Effector memory CD4-positive, alpha-beta T cell (primary cell): ENCODE results near the gene CEP89.
"Not testable (repeated sequence)": the region's sequence is repeated elsewhere in the genome, so short reads cannot be mapped to it uniquely, and the experiment has no call there.

Source experiments
- DNase-seq, 3 donors: peaks; one replicate each; pipeline ENCODE4 v3.0.0-alpha.2; 2020
- H3K27ac ChIP-seq: 2 replicates; pipeline ENCODE4 v1.7.0; 2013; ENCODE audit warnings: mild to moderate bottlenecking, low read length, moderate library complexity; ENCODE audit not compliant: insufficient read depth, poor library complexity, severe bottlenecking
- H3K27me3 ChIP-seq: replicated peaks from 2 replicates; pipeline ENCODE4 v1.7.0; 2013; ENCODE audit warnings: mild to moderate bottlenecking, low read length; ENCODE audit not compliant: insufficient read depth, control insufficient read depth, poor library complexity, severe bottlenecking
- H3K36me3 ChIP-seq: 2 replicates; pipeline ENCODE4 v1.7.0; 2013; ENCODE audit warnings: mild to moderate bottlenecking, low read length, moderate library complexity; ENCODE audit not compliant: control insufficient read depth, insufficient read depth
- H3K4me1 ChIP-seq: 2 replicates; pipeline ENCODE4 v1.7.0; 2013; ENCODE audit warnings: low read length, mild to moderate bottlenecking; ENCODE audit not compliant: control insufficient read depth, insufficient read depth, poor library complexity, severe bottlenecking
- H3K4me3 ChIP-seq: 2 replicates; pipeline ENCODE4 v1.7.0; 2013; ENCODE audit warnings: low read length, low read depth, mild to moderate bottlenecking; ENCODE audit not compliant: insufficient read depth, poor library complexity, severe bottlenecking
- H3K9me3 ChIP-seq: 2 replicates; pipeline ENCODE4 v1.7.0; 2013; ENCODE audit warnings: mild to moderate bottlenecking, low read length, moderate library complexity; ENCODE audit not compliant: control insufficient read depth

The CEP89 gene

GRCh38 chr19:32997716-32998355 is 26.1 kb upstream of the CEP89 start:
- Histone ChIP-seq H3K4me1 (peaks cover 11% of the 10 kb centered on the region), H3K27ac (no peak overlapping the region), H3K9me3 (no peaks in the 10 kb centered on the region), H3K4me3 (no peak overlapping the region), H3K36me3 (no peaks in the 10 kb centered on the region), H3K27me3 (no peaks in the 10 kb centered on the region)
- DNase-seq, result no peak

- not testable (repeated sequence) for H3K27ac ChIP-seq, H3K9me3 ChIP-seq, H3K27me3 ChIP-seq, DNase-seq, H3K36me3 ChIP-seq, H3K4me3 ChIP-seq
- H3K4me1 ChIP-seq, result peaks cover 11% of the 10 kb centered on the region
These were observed 25.3 kb upstream of the CEP89 start for GRCh38 chr19:32997061-32997464.

GRCh38 chr19:32995966-32996365 is 24.2 kb upstream of the CEP89 start:
- H3K27ac ChIP-seq, DNase-seq, H3K36me3 ChIP-seq: not testable (repeated sequence)

GRCh38 chr19:32988724-32989123 is 17.0 kb upstream of the CEP89 start:
- Histone ChIP-seq H3K9me3 (no peaks in the 10 kb centered on the region), H3K27me3 (no peaks in the 10 kb centered on the region), H3K27ac (no peak overlapping the region), H3K4me3 (no peak overlapping the region), H3K36me3 (no peaks in the 10 kb centered on the region), H3K4me1 (no peaks in the 10 kb centered on the region)
- no peak for DNase-seq

More at GRCh38 chr19:32995966-32996365, 24.2 kb upstream of the CEP89 start:
- H3K27me3 ChIP-seq, H3K9me3 ChIP-seq, H3K4me1 ChIP-seq, H3K4me3 ChIP-seq: not testable (repeated sequence)

GRCh38 chr19:32988254-32988653 is 16.5 kb upstream of the CEP89 start:
- not testable (repeated sequence) for H3K36me3 ChIP-seq, H3K27me3 ChIP-seq

GRCh38 chr19:32982488-32982887 is 10.7 kb upstream of the CEP89 start:
- H3K36me3 ChIP-seq, DNase-seq: not testable (repeated sequence)

More at GRCh38 chr19:32988254-32988653, 16.5 kb upstream of the CEP89 start:
- H3K9me3 ChIP-seq, H3K4me3 ChIP-seq, H3K4me1 ChIP-seq, DNase-seq, H3K27ac ChIP-seq: not testable (repeated sequence)

GRCh38 chr19:32979807-32980206 is 8.0 kb upstream of the CEP89 start:
- not testable (repeated sequence) for H3K9me3 ChIP-seq, DNase-seq, H3K4me1 ChIP-seq, H3K36me3 ChIP-seq, H3K4me3 ChIP-seq, H3K27me3 ChIP-seq, H3K27ac ChIP-seq

More at GRCh38 chr19:32982488-32982887, 10.7 kb upstream of the CEP89 start:
- H3K4me3 ChIP-seq, H3K9me3 ChIP-seq, H3K27ac ChIP-seq, H3K27me3 ChIP-seq, H3K4me1 ChIP-seq: not testable (repeated sequence)

- not testable (repeated sequence) for H3K9me3 ChIP-seq, H3K27me3 ChIP-seq, DNase-seq, H3K4me1 ChIP-seq, H3K36me3 ChIP-seq, H3K4me3 ChIP-seq, H3K27ac ChIP-seq
These were observed 6.1 kb upstream of the CEP89 start for GRCh38 chr19:32977813-32978212.

GRCh38 chr19:32977280-32977679 is 5.5 kb upstream of the CEP89 start:
- Histone ChIP-seq H3K27ac (no peak overlapping the region), H3K27me3 (no peaks in the 10 kb centered on the region), H3K4me1 (no peaks in the 10 kb centered on the region), H3K9me3 (no peaks in the 10 kb centered on the region), H3K36me3 (no peaks in the 10 kb centered on the region), H3K4me3 (no peak overlapping the region)
- no peak for DNase-seq

- peaks cover 2% of the 10 kb centered on the region for H3K4me1 ChIP-seq
- no peaks in the 10 kb centered on the region for H3K9me3 ChIP-seq
- peak; percentile 23 to 43 (median 24) for DNase-seq
- H3K36me3 ChIP-seq, result no peaks in the 10 kb centered on the region
- H3K4me3 ChIP-seq, result no peak overlapping the region
- H3K27ac ChIP-seq, result no peak overlapping the region
- H3K27me3 ChIP-seq, result no peaks in the 10 kb centered on the region
These were observed 4.6 kb upstream of the CEP89 start for GRCh38 chr19:32976223-32976805.
